RPMI7951 (cell line): ENCODE data around the gene STEAP3. TPM values are rescaled to one million over a fixed set of nuclear protein-coding genes. Genes with fewer than 3 reads are reported as not detected.

ENCODE experiments used
- DNase-seq: peaks from one replicate; pipeline ENCODE4 v3.0.0-alpha.2; 2012; ENCODE audit warnings: low read depth
- total RNA-seq: library from RNA; depleted of rRNA; stranded (reverse); fragments of >200 nt; shearing (Covaris generic); gene quantifications from 2 replicates; pipeline ENCODE4 v1.2.3, GENCODE V29; 2014

The STEAP3 gene
- total RNA-seq, 1 experiment from 2014 or later = 27.3 TPM

DNA sequence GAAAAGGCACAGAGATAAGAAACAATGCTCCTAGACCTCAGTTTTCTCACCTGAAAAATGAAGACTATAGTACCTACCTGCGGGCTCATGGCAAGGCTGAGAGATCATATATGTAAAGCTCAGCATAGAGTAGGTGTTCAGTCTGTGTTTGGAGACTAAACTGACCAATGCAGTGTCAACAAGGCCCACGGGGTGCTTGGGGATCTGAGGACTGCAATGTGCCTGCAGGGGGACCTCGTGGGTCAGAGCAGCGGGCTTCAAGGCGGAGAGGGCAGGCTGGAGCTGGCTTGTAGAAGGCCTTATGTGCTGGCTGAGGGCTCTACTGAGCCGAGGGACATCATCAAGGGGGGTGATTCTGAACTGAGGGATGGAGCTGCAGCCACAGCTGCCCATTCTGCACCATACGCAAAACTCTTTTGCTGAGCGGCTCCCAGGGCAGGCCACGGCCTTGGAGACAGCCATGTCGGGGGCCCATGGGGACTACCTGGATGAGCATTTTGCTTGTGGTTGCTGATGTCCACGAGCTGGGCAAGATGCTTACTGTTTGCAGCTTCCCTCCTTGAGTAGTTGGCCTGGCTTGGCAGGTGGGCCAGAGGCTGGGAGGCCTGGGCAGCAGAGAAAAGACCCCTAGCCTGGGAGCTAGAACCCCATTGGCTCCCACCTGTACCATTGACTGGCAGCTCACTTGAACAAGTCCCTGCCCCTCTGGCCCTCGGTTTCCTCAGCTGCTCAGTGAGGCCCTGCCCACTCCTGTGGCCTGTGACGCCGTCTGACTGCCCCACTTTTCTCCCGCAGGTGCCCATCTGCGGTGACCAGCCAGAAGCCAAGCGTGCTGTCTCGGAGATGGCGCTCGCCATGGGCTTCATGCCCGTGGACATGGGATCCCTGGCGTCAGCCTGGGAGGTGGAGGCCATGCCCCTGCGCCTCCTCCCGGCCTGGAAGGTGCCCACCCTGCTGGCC lies 23.5 kb downstream of the STEAP3 start:
- DNase-seq = no peak

DNA sequence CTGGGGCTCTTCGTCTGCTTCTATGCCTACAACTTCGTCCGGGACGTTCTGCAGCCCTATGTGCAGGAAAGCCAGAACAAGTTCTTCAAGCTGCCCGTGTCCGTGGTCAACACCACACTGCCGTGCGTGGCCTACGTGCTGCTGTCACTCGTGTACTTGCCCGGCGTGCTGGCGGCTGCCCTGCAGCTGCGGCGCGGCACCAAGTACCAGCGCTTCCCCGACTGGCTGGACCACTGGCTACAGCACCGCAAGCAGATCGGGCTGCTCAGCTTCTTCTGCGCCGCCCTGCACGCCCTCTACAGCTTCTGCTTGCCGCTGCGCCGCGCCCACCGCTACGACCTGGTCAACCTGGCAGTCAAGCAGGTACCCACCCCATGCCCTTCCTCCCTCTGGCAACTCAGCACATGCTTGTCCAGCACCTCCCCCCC lies 24.2 kb downstream of the STEAP3 start:
- DNase-seq = no peak

DNA sequence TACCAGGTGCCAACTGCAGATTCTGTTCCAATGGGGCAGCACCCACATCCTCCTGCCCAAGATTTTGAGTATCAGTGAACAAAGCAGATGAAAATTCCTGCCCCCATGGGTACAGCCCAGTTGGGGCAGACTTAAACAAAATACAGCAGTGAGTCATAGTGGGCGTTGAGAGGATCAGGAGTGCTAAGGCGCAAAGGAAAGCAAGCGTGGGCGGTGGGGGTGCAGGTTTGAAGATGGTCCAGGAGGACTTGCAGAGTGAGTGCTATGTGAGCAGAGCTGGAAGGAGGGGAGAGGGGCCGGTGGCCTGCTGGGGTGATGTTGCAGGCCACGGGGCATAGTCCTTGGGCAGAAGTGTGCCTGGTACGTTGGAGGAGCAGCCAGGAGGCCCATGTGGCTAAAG lies 24.7 kb downstream of the STEAP3 start:
- DNase-seq = peak; percentile 49

DNA sequence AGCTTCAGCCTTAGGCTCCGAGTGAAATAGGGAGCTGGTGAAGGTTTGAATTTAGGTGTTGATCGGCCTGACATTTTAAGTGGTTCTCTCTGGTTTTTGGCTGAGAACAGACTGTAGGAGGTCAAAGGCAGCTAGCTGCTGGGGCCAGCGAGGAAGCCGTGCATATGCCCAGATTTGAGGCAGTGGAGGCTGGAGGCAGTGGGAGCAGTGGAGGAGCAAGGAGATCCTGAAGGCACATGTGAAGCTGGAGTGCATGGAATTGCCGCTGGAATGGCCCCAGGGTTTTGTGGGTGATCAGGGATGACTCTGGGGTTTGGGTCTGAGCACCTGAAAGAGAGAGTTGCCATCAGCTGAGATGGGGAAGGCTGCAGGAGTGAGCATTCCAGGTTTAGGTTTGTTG lies 25.1 kb downstream of the STEAP3 start:
- DNase-seq = no peak

DNA sequence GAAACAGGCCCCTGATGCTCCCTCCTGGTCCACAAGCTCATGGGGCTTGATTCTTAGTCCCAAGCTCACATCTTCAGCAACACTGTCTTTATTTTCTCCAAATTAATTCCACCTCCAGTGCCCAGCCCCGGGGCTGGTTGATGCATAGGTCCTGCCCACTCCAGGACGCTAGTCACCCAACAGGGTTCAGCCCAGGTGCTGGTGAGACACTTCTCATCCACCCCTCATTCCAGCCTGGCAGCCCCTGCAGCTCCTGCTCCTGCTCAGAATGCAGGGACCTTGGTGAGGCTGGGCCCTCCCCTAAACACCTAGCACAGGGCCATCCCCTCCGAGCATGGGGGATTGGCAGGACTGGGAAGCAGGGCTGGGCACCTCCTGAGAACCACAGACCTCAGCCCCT lies 25.7 kb downstream of the STEAP3 start:
- DNase-seq = no peak

DNA sequence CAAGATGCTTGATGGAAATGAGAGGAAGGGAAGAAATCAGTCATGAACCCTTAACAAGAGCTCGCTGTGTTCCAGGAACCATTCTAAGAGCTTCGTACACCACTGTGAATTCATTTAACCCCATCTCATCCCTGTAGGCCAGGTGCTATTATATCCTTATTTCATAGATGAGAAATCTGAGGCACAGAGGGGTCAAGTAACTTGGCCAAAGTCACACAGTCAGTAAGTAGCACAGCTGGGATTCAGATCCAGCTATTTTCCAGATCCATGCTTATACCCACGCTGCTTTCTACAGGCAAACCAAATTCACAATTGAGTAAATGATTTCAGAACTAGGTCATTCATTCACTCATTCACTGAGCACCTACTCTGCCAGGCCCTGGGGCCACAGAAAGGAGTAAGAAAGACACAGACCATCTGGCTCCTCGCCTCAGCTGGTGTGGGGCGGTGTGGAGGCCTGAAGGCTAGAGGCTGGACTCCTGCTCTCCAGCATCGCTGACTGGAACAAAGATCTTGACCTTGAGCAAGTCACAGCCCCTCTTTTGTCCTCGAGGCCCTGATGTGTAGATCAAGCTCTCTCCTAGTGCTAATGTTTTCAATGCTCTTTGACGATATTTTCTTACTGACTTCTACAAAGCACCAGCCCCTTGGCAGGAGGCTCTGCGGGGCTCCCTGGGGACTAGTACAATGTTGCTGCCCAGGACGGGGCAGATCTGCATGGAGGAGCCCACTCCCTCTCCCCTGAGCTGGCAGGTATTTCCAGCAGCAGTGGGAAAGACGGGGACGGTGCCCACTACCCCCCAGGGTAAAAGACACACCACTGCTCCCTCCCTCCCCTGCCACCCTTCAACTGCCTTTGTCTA lies 26.5 kb downstream of the STEAP3 start:
- no peak for DNase-seq

DNA sequence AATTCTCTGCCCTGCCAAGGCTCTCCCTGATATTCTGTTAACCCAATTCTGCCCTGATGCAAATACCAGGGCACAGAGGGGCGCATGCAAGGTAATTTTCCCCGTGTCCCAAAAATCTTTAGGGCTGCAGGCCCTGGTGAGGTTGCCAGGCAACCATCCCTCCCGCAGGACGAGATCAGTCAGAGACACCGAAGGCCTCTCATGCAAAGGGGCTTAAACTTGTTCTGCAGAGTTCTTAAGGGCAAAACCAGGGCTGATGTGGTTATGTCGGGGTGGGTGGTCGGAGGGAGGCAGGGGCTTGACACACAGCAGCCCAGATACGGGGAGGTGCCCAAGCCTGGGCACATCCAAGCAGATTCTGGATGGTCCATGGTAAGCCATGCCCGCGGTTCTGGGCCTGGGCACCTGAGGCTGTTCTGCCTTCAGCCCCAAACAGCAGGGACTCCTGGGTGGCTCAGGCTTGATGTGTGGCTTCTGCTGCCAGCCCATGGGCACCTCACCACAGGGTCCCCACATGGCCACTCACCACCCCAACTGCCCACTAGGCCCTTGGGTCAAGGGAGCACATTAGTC lies 27.2 kb downstream of the STEAP3 start:
- DNase-seq = no peak

DNA sequence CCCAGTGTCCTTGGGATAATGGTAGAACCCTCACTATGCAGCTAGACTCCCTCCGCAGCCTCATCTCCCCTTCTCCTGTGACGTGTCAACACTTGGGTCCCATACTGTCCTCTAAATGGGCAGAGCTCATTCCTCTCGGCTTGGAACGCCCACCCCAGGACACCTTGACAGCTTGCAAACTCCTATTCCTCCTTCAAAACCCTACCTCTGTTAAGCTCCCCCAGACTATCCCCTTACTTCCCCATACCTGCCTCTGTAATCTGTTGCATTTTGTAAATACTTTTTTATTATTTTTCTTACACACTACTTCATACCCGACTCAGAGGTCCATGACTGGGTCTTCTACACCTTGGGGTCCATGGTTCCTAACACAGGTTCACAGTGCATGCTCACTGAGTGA lies 28.0 kb downstream of the STEAP3 start:
- DNase-seq = no peak

DNA sequence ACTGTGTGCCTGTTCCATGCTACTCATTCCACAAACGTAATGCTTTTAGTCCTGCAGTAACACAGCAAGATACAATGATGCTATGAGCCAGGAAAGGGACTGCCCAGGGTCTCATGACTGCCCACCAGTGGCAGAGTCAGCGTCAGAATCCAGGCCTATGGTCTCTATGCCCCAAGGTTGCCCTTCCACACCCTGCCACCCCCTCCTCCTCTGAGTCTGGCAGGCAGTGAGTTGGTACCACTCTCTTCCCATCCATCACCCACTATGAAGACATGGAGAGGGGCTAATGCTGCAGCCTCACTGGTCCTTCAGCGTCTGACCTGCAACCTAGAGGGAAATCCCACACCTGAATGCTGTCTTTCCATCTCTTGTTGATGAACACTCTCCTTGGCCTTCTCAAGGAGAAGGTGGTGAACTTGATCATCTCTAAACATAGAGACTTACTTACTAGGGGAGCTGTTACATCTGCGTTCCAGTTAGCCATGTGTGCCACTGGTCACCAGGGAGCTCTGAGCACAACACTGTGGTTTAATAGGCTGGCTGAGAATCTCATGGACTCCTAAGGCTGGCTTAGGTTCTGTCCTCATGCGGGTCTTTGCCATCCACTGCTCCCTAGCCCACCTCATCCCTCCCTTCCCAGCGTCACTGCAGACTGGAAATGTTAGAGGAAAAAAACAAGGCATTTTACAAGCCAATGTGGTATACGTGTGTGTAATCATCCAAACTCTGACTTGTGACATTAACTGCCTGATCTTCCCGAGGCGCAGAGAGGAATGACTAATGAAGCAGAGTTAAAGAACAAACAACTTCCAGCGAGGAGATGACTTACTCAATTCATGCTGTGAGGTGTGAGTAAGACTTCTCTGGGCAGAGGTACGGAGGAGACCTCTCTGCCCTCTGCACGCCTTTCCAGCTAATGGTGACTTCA lies 28.8 kb downstream of the STEAP3 start:
- DNase-seq = peak; percentile 95

DNA sequence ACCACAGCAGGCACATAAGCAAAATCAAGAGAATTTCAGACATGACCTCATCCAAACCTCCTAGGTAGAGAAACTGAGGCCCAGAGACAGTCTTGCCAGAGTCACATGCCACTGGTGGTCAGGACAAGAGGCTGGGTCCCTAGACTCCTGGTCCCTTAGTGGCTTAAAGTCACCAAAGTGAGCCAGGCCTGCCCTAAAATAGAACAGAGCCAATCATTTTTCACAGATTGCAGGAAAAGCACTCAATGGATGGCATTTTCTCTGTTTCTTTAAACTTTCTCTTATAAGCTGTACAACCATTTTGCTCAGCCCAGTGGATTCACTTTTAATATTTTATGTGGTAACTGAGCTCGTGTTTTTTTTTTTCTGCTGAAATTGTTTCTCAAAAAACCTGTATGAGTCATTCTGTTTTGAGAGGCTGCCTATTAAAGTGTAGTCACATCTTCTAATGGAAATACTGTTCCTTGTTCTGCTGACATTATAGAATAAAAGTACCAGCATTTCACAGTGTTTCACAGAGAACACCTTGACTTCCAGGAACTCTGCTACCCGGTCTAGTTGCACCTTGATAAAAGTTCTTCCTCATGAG lies 29.6 kb downstream of the STEAP3 start:
- DNase-seq = peak; percentile 53

DNA sequence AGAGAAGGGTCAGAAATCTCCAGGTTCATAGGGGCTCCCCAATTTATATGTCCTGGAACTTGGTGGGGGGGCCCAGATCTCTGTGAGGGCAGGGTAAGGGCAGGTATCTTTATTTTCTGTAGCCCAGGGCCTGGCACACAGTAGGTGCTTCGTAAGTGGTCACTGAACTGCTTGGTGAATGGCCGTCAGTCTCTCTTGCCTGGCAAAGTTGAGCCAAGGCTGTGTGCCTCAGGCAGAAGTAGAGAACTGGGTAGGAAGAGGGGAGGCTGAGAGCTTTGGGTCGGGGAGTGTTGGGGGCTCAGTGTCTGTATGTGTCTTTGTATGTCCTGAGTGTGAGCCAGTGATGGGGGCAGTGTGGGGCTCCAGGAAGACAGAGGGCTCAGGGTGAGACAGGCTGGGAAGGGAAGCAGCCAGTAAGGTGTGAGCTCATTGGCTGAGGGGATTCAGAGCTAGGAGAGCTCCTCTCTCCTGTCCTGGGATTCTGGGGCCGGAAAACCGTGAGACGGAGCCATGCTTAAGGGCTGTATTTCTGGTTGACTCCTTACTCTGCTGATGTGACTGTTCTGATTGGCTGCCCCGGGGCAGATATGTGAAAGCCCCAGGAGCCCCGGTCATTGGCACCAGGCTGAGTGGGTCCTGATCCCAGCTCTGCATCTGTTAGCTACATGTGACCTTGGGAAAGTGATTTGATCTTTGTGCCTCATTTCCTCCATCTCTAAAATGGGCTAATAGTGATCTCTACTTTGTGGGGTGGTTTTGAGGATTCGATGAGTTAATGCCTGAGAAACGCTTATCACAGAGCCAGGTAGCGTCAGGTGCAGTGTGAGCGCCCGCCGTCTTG lies 30.3 kb downstream of the STEAP3 start:
- DNase-seq = no peak

DNA sequence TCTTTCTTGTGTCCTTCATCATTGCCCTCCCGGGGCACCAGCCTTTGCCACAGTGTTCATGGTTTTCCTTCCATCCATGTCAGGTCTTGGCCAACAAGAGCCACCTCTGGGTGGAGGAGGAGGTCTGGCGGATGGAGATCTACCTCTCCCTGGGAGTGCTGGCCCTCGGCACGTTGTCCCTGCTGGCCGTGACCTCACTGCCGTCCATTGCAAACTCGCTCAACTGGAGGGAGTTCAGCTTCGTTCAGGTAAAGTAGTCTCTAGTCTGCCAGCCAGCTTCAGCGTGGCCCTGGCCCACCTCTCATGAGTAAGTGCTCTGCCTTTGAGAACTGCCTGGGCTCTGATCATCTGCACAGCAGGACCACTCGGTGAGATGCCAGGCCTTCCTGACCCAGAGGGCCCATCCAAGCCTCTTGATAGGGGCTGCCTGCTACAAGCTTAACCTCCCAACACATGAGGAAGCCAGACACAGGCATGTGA lies 31.0 kb downstream of the STEAP3 start:
- no peak for DNase-seq

DNA sequence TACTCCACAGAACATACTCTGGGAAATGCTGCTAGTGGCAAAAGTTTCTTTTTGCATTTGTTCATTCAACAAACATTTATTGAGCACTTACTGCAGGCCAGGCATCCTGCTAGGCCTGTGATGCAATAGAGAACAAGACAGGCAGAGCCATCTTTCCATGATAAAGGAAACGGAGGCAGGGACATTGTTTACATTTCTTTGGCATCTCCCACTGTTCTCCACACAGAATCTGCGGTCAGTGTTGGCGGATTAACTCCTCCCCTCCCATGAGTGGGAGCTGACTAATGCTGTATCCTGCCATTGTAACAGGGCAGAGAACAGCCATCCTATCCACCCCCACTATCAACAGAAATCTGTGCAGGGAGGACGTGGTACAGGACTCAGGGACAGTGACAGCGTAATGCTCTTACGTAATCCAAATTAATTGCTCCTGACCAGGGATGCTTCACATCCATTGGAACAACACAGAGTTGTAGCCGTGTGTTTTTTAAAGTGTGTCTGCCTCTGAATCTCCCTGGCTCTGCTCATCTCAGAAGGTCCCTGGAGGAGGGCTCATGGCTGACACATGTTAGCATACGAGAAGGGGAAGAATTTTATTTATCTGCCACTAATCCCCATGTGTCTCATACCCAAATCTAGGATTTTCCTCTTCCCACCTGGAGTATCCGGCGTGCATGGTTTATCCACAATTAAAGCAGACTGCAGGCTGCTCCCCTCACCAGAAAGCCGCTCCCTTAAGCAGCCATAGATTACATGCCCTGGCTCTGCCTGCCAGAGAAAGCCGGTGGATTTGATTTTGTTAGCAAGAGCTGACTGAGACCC lies 32.3 kb downstream of the STEAP3 start:
- DNase-seq = peak; percentile 97

DNA sequence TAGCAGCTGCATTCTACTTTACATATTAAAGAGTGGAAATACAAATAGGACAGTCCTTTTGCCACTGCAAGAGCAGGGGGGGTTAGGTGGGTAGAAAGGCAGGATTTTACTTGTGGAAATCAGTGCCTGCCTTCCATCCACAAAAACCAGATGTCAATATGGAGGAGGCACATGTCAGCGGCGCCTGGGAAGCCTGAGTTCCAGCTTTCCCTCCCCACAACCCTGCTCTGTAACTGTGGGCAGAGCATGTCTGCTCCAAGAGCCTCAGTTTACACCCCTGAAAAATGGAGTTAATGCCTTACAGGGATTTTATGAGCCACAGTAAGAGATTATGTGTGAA lies 32.9 kb downstream of the STEAP3 start:
- no peak for DNase-seq

DNA sequence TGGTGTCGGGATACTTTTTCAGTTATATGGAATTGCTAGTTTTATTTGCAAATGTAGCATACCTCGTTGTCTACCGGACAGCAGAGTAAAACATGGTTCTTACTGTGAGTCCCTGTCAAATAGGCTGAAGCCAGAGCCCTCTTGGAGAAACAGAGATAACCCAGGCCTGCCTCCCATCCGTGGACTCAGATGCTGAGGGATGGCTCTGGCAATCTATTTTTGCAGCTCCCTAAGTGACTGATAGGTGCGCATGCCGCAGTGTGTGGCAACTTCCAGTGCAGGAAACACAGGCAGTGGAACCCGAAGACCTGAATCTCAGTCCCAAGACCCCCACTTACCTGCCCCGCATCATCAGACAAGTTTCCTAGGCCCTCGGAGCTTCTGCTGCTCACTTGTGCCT lies 33.6 kb downstream of the STEAP3 start:
- DNase-seq = no peak

DNA sequence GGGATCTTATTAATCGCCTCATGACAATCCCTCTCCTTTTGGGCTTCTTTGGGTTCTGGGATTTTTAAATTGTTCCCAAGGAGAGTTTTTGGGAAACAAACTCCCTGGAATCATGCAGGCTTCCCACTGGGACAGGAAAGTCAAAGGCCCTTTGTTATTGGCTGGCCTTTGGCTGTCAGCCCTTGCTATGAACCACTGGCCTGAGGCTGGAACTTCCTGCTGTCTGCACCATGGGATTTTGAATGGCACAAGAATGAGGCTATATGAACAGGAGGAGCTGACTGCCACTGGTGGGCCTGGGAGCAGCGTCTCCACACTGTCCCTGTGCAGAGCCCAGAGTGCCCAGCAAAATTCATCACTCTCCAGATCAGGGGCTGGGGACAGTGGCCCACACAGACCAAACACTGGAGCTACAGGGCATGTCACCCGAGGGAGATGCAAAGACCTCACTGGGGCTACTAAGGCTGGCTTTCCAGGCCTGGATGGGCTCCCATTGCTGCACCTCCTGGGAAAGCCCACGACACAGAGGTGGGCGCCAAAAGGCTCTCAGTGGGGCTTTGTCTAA lies 35.7 kb downstream of the STEAP3 start:
- peak; percentile 56 for DNase-seq

DNA sequence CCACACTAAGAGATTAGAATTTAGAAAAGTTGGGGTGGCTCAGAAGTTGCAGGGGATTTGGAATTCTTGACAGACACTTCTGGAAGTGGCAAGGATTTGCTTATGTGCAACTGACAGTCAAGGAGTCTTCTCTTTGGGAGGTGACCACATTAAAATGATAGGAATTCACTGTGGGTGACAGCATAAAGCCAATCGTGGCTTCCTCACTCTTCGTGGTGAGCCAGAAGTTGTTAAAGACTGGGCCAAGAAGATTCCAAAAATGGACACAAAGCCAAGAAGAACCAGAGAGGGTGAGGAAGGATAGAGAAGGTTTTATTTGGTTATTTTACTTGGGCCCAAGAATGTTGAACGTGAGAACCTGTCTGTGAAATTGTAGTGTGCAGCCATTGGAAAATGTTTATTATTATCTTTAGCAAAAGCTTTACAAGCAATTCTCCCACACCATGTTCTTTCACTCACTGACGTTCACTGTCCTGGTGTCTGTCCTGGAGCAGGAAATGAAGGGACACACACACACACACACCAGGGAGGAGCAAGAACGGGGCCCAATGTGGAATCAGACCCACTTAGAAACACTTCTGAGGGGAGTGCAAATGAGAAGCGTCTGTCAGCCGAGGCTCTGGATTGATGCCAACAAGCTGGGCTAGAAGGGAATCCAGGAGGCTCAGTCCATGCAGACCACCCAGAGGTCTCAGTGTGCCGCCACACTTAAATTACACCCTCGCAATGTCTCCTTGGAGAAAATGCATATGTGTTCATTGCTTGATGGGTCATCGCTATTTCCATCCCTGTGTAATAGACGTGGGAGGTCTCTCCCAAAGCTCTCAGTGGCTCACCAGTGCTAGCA lies 37.2 kb downstream of the STEAP3 start:
- DNase-seq = peak; percentile 34
